ENCODE measurements around the gene TEAD1.

- TF ChIP-seq CTCF (IDR thresholded peaks at IDR 0.05): no peak
- TF ChIP-seq POLR2A (IDR thresholded peaks at IDR 0.05): no peak
Observed at GRCh38 chr11:12696911-12697581, 22.8 kb downstream of the TEAD1 start.
